Esophagus (tissue), 2 donors: ENCODE measurements around the gene UBL3. TPM values are rescaled to one million over a fixed set of nuclear protein-coding genes. Genes with fewer than 3 reads are reported as not detected.

Source experiments
- H3K27ac ChIP-seq, 2 donors: one replicate each; pipeline ENCODE4 v1.5.1; 2013; ENCODE audit warnings: low read depth in 2 of 2, mild to moderate bottlenecking in 2 of 2, inconsistent platforms in 1 of 2, low read length in 1 of 2, moderate library complexity in 1 of 2
- H3K27me3 ChIP-seq, 2 donors: one replicate each; pipeline ENCODE4 v1.6.1; 2013; ENCODE audit warnings: low read length in 2 of 2, control low read depth in 1 of 2, mild to moderate bottlenecking in 1 of 2; ENCODE audit not compliant: insufficient read depth in 2 of 2, control insufficient read depth in 1 of 2
- H3K36me3 ChIP-seq, 2 donors: one replicate each; pipeline ENCODE4 v1.6.1; 2013; ENCODE audit warnings: low read length in 1 of 2; ENCODE audit not compliant: control insufficient read depth in 2 of 2, insufficient read depth in 2 of 2
- H3K4me1 ChIP-seq, 2 donors: one replicate each; pipeline ENCODE4 v1.6.1; 2013; ENCODE audit warnings: low read length in 1 of 2; ENCODE audit not compliant: control insufficient read depth in 2 of 2, insufficient read depth in 2 of 2
- H3K4me3 ChIP-seq, 2 donors: one replicate each; pipeline ENCODE4 v1.5.1; 2013; ENCODE audit warnings: low read length in 2 of 2, mild to moderate bottlenecking in 2 of 2, low read depth in 1 of 2, moderate library complexity in 1 of 2
- H3K9me3 ChIP-seq, 2 donors: one replicate each; pipeline ENCODE4 v1.6.1; 2013; ENCODE audit warnings: mild to moderate bottlenecking in 2 of 2, low read depth in 1 of 2, low read length in 1 of 2, moderate library complexity in 1 of 2; ENCODE audit not compliant: control insufficient read depth in 2 of 2, insufficient read depth in 1 of 2
- WGBS, 2 donors: extraction: QIAGEN DNeasy Blood & Tissue Kit; methylation state at CpG; one replicate each; pipeline ENCODE4 v1.1.7; 2013; 5-methylcytosine and 5-hydroxymethylcytosine counted together
- polyA plus RNA-seq, 2 donors: library from polyadenylated mRNA; stranded (reverse); fragments of 200-250 nt; gene quantifications; one replicate each; pipeline ENCODE4 v1.2.3, GENCODE V29; 2013
- donor health status: healthy with polysubstance abuse.
- donor health status: Bipolar disorder and iron deficiency.

The UBL3 gene
- polyA plus RNA-seq, 2 donors = 30.7 to 41.5 TPM

DNA sequence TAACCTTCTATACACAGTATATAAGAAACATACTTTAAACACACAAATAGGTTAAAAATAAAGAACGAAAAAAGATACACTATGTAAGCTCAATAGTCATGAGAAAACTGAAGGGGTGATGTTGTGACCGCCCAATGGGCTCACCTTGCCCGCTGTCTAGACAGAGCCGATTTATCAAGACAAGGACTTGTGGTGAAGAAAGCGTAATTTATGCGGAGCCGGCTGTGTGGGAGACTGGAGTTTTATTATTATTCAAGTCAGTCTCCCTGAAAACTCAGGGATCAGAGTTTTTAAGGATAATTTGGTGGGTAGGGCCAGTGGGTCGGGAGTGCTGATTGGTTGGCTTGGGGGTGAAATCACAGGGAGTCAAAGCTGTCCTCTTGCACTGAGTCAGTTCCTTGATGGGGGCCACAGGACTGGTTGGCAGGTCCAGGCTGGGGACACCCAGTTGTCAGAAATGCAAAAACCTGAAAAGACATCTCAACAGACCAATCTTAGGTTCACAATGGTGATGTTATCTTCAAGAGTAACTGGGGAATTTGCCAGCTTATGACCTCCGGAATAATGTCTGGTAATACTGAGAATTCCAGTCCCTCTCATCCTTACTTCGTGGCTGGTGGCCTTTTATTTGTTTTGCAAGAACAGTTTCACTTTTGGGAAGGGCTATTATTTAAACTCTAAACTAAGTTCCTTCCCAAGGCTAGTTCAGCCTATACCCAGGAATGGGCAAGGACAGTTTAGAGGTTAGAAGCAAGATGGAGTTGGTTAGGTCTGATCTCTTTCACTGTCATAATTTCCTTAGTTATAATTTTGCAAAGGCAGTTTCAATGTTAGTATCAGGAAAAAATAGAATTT, 96.6 kb downstream of the UBL3 start:
- WGBS, 2 donors = 78 to 80% methylated on average over 10 of the region's 10 CpGs

GRCh38 chr13:29752175-29752574, 98.2 kb downstream of the UBL3 start:
- WGBS, 2 donors = 82 to 84% methylated on average over 4 of the region's 4 CpGs
- H3K27me3 ChIP-seq = no peaks in the 10 kb centered on the region
- H3K36me3 ChIP-seq = no peaks in the 10 kb centered on the region
- H3K27ac ChIP-seq = no peak overlapping the region
- no peak overlapping the region for H3K4me3 ChIP-seq
- no peaks in the 10 kb centered on the region for H3K9me3 ChIP-seq
- H3K4me1 ChIP-seq = no peaks in the 10 kb centered on the region

More for the DNA sequence above, 96.6 kb downstream of the UBL3 start:
- Histone ChIP-seq H3K27me3 (no peaks in the 10 kb centered on the region), H3K4me3 (no peak overlapping the region), H3K4me1 (no peaks in the 10 kb centered on the region), H3K27ac (no peak overlapping the region), H3K36me3 (no peaks in the 10 kb centered on the region), H3K9me3 (no peaks in the 10 kb centered on the region)

DNA sequence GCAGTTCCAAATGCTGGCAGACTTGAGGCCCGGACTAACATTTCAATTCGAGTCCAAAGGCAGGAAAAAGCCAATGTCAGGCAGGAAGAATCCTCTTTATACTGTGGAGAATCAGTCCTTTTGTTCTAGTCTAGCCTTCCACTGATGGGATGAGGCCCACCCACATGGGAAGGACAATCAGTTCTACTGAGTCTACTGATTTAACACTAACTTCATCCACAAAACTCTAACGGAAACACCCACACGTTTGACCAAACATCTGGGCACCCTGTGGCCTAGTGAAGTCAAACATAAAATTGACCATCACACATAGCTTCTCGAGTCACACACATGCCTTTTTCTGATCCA, 100.3 kb downstream of the UBL3 start:
- H3K4me3 ChIP-seq = no peak overlapping the region
- H3K36me3 ChIP-seq = no peaks in the 10 kb centered on the region
- no peaks in the 10 kb centered on the region for H3K9me3 ChIP-seq
- H3K27ac ChIP-seq = no peak overlapping the region
- no peaks in the 10 kb centered on the region for H3K4me1 ChIP-seq
- H3K27me3 ChIP-seq = no peaks in the 10 kb centered on the region
- 73 to 79% methylated on average over 5 of the region's 5 CpGs for WGBS, 2 donors

DNA sequence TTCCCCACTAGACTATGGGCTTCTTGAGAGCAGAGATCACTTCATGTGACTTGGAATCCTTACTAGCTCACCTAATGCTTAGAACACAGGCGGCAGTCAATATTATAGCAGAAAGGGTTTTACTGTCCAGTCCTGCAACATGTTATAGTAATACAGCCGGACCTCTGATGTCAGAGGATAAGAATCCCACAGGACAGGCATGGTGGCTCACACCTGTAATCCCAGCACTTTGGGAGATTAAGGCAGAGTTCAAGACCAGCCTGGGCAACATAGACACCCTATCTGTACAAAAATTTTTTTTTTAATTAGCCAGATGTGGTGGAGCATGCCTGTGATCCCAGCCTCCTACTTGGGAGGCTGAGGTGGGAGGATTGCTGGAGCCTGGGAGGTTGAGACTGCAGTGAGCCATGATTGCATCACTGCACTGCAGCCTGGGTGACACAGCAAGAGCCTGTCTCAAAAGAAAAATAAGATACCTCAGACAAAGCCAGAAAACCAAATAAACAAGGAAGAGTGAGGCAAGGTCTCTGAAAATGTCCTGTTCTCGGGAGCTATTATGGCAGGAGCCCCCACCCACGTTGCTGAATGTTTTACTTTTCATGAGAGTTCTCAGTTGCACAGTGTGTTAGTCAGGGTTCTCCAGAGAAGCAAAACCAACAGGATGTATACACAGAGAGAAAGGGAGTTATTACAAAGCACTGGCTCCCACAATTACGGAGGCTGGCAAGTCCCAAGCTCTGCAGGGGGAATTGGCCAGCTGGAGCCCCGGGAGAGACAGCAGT, 100.8 kb downstream of the UBL3 start:
- Histone ChIP-seq H3K27me3 (no peaks in the 10 kb centered on the region), H3K4me1 (no peaks in the 10 kb centered on the region), H3K36me3 (no peaks in the 10 kb centered on the region), H3K9me3 (no peaks in the 10 kb centered on the region), H3K4me3 (no peak overlapping the region), H3K27ac (no peak overlapping the region)
- WGBS, 2 donors = 74 to 83% methylated on average over 6 of the region's 6 CpGs

DNA sequence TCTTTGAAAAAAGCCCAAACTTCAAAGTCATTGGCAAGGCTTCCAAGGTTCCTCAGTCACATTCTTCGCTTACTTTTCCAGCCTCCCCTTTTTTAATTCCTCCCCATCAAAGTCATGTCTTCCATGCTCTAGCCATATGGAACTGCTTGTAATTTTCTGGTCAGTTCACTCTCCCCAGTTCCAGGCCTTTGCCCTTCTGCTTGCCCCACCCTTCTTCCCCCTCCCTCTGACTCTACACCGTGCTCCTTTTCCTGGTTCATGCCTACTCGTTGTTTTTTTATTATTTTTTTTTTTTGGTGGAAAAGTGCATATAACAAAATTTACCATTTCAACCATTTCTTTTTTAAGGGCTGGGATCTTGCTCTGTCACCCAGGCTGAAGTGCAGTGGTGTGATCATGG, 102.3 kb downstream of the UBL3 start:
- H3K27ac ChIP-seq = no peak overlapping the region

DNA sequence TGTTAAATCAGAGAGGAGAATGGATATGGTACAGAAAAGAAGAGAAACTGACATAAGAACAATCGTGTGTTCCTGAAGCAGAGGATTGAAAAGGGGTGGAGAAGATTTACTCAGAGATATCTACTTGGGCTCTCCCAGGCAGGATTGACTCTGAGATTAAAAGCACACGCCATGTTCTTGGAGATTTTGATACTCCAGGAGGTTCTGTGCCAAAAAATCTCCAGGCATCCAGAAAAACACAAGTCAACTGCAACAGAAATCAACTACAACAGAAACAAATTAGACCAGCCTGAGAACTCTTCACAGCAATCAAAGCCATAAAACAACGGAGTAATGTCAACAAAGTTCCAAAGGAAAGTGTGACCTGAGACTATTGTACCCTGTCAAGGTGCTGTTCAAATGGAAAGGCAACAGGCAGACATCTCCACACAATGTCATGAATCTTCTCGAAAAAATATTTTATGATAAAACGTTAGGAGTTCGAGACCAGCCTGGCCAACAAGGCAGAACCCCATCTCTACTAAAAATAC, 104.2 kb downstream of the UBL3 start:
- no peaks in the 10 kb centered on the region for H3K36me3 ChIP-seq
- no peak overlapping the region for H3K4me3 ChIP-seq
- 47 to 56% methylated on average over 6 of the region's 6 CpGs for WGBS, 2 donors
- H3K27me3 ChIP-seq = no peaks in the 10 kb centered on the region
- H3K4me1 ChIP-seq = peaks cover 0 to 4% of the 10 kb centered on the region in 2 donors
- no peaks in the 10 kb centered on the region for H3K9me3 ChIP-seq
- H3K27ac ChIP-seq = no peak overlapping the region

More for the DNA sequence above, 102.3 kb downstream of the UBL3 start:
- Histone ChIP-seq H3K27me3 (no peaks in the 10 kb centered on the region), H3K9me3 (no peaks in the 10 kb centered on the region), H3K4me3 (no peak overlapping the region), H3K4me1 (peaks cover 0 to 3% of the 10 kb centered on the region in 2 donors), H3K36me3 (no peaks in the 10 kb centered on the region)
- 71 to 84% methylated on average over 3 of the region's 3 CpGs for WGBS, 2 donors

GRCh38 chr13:29745704-29746103, 104.7 kb downstream of the UBL3 start:
- H3K4me3 ChIP-seq = no peak overlapping the region
- H3K27me3 ChIP-seq = no peaks in the 10 kb centered on the region
- H3K4me1 ChIP-seq = peaks cover 0 to 4% of the 10 kb centered on the region in 2 donors
- H3K9me3 ChIP-seq = no peaks in the 10 kb centered on the region
- 85 to 95% methylated on average over 6 of the region's 6 CpGs for WGBS, 2 donors
- H3K27ac ChIP-seq = no peak overlapping the region
- H3K36me3 ChIP-seq = no peaks in the 10 kb centered on the region

- 32 to 45% methylated on average over 16 of the region's 16 CpGs for WGBS, 2 donors
- H3K4me1 ChIP-seq = peaks cover 0 to 4% of the 10 kb centered on the region in 2 donors
- H3K9me3 ChIP-seq = no peaks in the 10 kb centered on the region
- no peak overlapping the region for H3K4me3 ChIP-seq
- no peaks in the 10 kb centered on the region for H3K36me3 ChIP-seq
- no peaks in the 10 kb centered on the region for H3K27me3 ChIP-seq
- H3K27ac ChIP-seq = no peak overlapping the region
Observed at GRCh38 chr13:29743201-29743786, 107.1 kb downstream of the UBL3 start.

GRCh38 chr13:29740961-29741360, 109.5 kb downstream of the UBL3 start:
- Histone ChIP-seq H3K27ac (no peak overlapping the region), H3K4me3 (no peak overlapping the region)
- 91 to 92% methylated on average over 3 of the region's 3 CpGs for WGBS, 2 donors

More at GRCh38 chr13:29740961-29741360, 109.5 kb downstream of the UBL3 start:
- no peaks in the 10 kb centered on the region for H3K9me3 ChIP-seq
- H3K27me3 ChIP-seq = no peaks in the 10 kb centered on the region
- H3K36me3 ChIP-seq = no peaks in the 10 kb centered on the region
- peaks cover 0 to 4% of the 10 kb centered on the region in 2 donors for H3K4me1 ChIP-seq
